Pancreas (tissue), 8 donors: ENCODE measurements around the gene ZNF662. TPM values are rescaled to one million over a fixed set of nuclear protein-coding genes. Genes with fewer than 3 reads are reported as not detected.

ENCODE experiments used
- polyA plus RNA-seq, 2 donors: library from polyadenylated mRNA; stranded (reverse); fragments of 200-250 nt; gene quantifications; one replicate each; pipeline ENCODE4 v1.2.3, GENCODE V29; 2013
- total RNA-seq, 6 donors: library from RNA; stranded (reverse); fragmentation: NEBNext Ultra II Directional in 4 of 6; extraction: Animal tissue kit (Norgen Biotek cat#: 25700) in 4 of 6; gene quantifications; one replicate each; pipeline versions ENCODE4 v1.2.1 to v1.2.4, GENCODE V29; 2021 to 2023
- donor health status: healthy with polysubstance abuse.
- donor health status: DM: no; HTN: no; CAD: no; lungs with moderate emphysema.
- donor health status: DM: no; HTN: no; CAD: no.
- donor health status: Bipolar disorder and iron deficiency.
- donor health status: DM: yes; HTN: yes; CAD: no.
- donor health status: DM: no; HTN: no; CAD: no.
- donor health status: DM: no; HTN: no; CAD: no.
- donor health status: DM: yes; HTN: yes; CAD: no.

ZNF662 gene
- total and polyA plus RNA-seq, 8 donors: 5.4 to 10.3 (median 8.4) TPM

Other genes starting within 250 kb of the ZNF662 start
- not detected for gene KLHL40, start 220.6 kb upstream of the ZNF662 start, total RNA-seq
- gene KLHL40, start 220.6 kb upstream of the ZNF662 start, polyA plus RNA-seq: under 1 TPM in 1 of 2 donors, not detected in 1; 0.12 TPM
- gene HHATL, start 203.3 kb upstream of the ZNF662 start, total RNA-seq: 1 to 10 TPM in 2 of 6 donors, under 1 TPM in 3, not detected in 1; 0.42 to 2.5 (median 1.00) TPM
- 10 to 100 TPM in 1 of 2 donors, 1 to 10 TPM in 1; 4.6 to 17.8 TPM for gene HHATL, start 203.3 kb upstream of the ZNF662 start, polyA plus RNA-seq
- gene CCDC13, start 132.9 kb upstream of the ZNF662 start, total RNA-seq: 1 to 10 TPM in 1 of 6 donors, under 1 TPM in 5; 0.18 to 1.0 (median 0.69) TPM
- 1 to 10 TPM in 1 of 2 donors, under 1 TPM in 1; 0.65 to 1.3 TPM for gene CCDC13, start 132.9 kb upstream of the ZNF662 start, polyA plus RNA-seq
- 10 to 100 TPM; 14.6 to 34.9 (median 27.3) TPM for gene HIGD1A, start 101.7 kb upstream of the ZNF662 start, total RNA-seq
- gene HIGD1A, start 101.7 kb upstream of the ZNF662 start, polyA plus RNA-seq: 10 to 100 TPM; 32.4 to 56.6 TPM
- 1 to 10 TPM in 2 of 6 donors, under 1 TPM in 4; 0.37 to 1.7 (median 0.86) TPM for gene ACKR2, start 96.7 kb upstream of the ZNF662 start, total RNA-seq
- gene ACKR2, start 96.7 kb upstream of the ZNF662 start, polyA plus RNA-seq: under 1 TPM; 0.09 to 0.80 TPM
- gene CYP8B1, start 30.3 kb upstream of the ZNF662 start, total RNA-seq: under 1 TPM in 1 of 6 donors, not detected in 5; 0.22 TPM
- gene CYP8B1, start 30.3 kb upstream of the ZNF662 start, polyA plus RNA-seq: not detected
- 1 to 10 TPM; 1.2 to 5.8 (median 2.2) TPM for gene GASK1A, start 73.2 kb downstream of the ZNF662 start, total RNA-seq
- gene GASK1A, start 73.2 kb downstream of the ZNF662 start, polyA plus RNA-seq: 1 to 10 TPM; 1.5 to 1.7 TPM
- gene POMGNT2, start 199.9 kb downstream of the ZNF662 start, total RNA-seq: 1 to 10 TPM; 6.0 to 9.9 (median 7.8) TPM
- gene POMGNT2, start 199.9 kb downstream of the ZNF662 start, polyA plus RNA-seq: 10 to 100 TPM in 1 of 2 donors, 1 to 10 TPM in 1; 4.4 to 13.5 TPM